Measurements from ENCODE around the gene LSM11.
"Not testable (repeated sequence)": the region's sequence is repeated elsewhere in the genome, so short reads cannot be mapped to it uniquely, and the experiment has no call there.

LSM11 gene

GRCh38 chr5:157743163-157744050 is at the start of gene LSM11:
Gene LSM11, plus strand, starts transcription at chr5:157743712. Its CDS starts 39 bp downstream, at chr5:157743751.
- peak within 1 kb of the TSS; percentile 61 for H3K4me3 ChIP-seq (ENCODE audit: low read length)
- TF ChIP-seq ZNF274 (IDR thresholded peaks at IDR 0.05; ENCODE audit: low read depth, low read length), result no peak

- H3K4me3 ChIP-seq (ENCODE audit: low read length), result not testable (repeated sequence)
Measured at GRCh38 chr5:157693816-157694215, 49.7 kb upstream of the LSM11 start.

GRCh38 chr5:157696154-157696553 is 47.4 kb upstream of the LSM11 start:
- not testable (repeated sequence) for H3K4me3 ChIP-seq (ENCODE audit: low read length)

GRCh38 chr5:157698674-157699073 is 44.8 kb upstream of the LSM11 start:
- H3K4me3 ChIP-seq (ENCODE audit: low read length), result not testable (repeated sequence)

- no peak for TF ChIP-seq ZNF274 (IDR thresholded peaks at IDR 0.05; ENCODE audit: low read depth, low read length)
Measured at GRCh38 chr5:157703736-157704135, 39.8 kb upstream of the LSM11 start.

GRCh38 chr5:157708866-157709265 is 34.6 kb upstream of the LSM11 start:
- no peak overlapping the region for H3K4me3 ChIP-seq (ENCODE audit: low read length)
- no peak for TF ChIP-seq ZNF274 (IDR thresholded peaks at IDR 0.05; ENCODE audit: low read depth, low read length)

More at GRCh38 chr5:157703736-157704135, 39.8 kb upstream of the LSM11 start:
- H3K4me3 ChIP-seq (ENCODE audit: low read length), result no peak overlapping the region

- no peak for TF ChIP-seq ZNF274 (IDR thresholded peaks at IDR 0.05; ENCODE audit: low read depth, low read length)
- no peak overlapping the region for H3K4me3 ChIP-seq (ENCODE audit: low read length)
Measured at GRCh38 chr5:157709346-157709745, 34.2 kb upstream of the LSM11 start.

GRCh38 chr5:157710431-157710830 is 33.1 kb upstream of the LSM11 start:
- H3K4me3 ChIP-seq (ENCODE audit: low read length), result no peak overlapping the region
- no peak for TF ChIP-seq ZNF274 (IDR thresholded peaks at IDR 0.05; ENCODE audit: low read depth, low read length)

GRCh38 chr5:157710882-157711281 is 32.6 kb upstream of the LSM11 start:
- H3K4me3 ChIP-seq (ENCODE audit: low read length), result no peak overlapping the region
- TF ChIP-seq ZNF274 (IDR thresholded peaks at IDR 0.05; ENCODE audit: low read depth, low read length), result no peak

GRCh38 chr5:157713830-157714595 is 29.5 kb upstream of the LSM11 start:
- no peak overlapping the region for H3K4me3 ChIP-seq (ENCODE audit: low read length)
- no peak for TF ChIP-seq ZNF274 (IDR thresholded peaks at IDR 0.05; ENCODE audit: low read depth, low read length)

GRCh38 chr5:157714596-157714864 is 29.0 kb upstream of the LSM11 start:
- H3K4me3 ChIP-seq (ENCODE audit: low read length), result no peak overlapping the region
- no peak for TF ChIP-seq ZNF274 (IDR thresholded peaks at IDR 0.05; ENCODE audit: low read depth, low read length)

GRCh38 chr5:157718519-157718918 is 25.0 kb upstream of the LSM11 start:
- no peak overlapping the region for H3K4me3 ChIP-seq (ENCODE audit: low read length)
- no peak for TF ChIP-seq ZNF274 (IDR thresholded peaks at IDR 0.05; ENCODE audit: low read depth, low read length)

GRCh38 chr5:157719245-157719644 is 24.3 kb upstream of the LSM11 start:
- TF ChIP-seq ZNF274 (IDR thresholded peaks at IDR 0.05; ENCODE audit: low read depth, low read length), result no peak
- H3K4me3 ChIP-seq (ENCODE audit: low read length), result no peak overlapping the region

GRCh38 chr5:157721159-157721558 is 22.4 kb upstream of the LSM11 start:
- no peak for TF ChIP-seq ZNF274 (IDR thresholded peaks at IDR 0.05; ENCODE audit: low read depth, low read length)
- H3K4me3 ChIP-seq (ENCODE audit: low read length), result no peak overlapping the region

- H3K4me3 ChIP-seq (ENCODE audit: low read length), result not testable (repeated sequence)
Measured at GRCh38 chr5:157722895-157723294, 20.6 kb upstream of the LSM11 start.

- H3K4me3 ChIP-seq (ENCODE audit: low read length), result not testable (repeated sequence)
Measured at GRCh38 chr5:157726607-157727006, 16.9 kb upstream of the LSM11 start.

GRCh38 chr5:157727858-157728257 is 15.7 kb upstream of the LSM11 start:
- not testable (repeated sequence) for H3K4me3 ChIP-seq (ENCODE audit: low read length)

Measured in GM08714 (cell line).